Urothelium cell line (cell line): ENCODE measurements around the gene MAN2A2.

Source experiments
- DNase-seq: peaks from one replicate; pipeline ENCODE4 v3.0.0; 2011; ENCODE audit warnings: low spot score, mixed read lengths
- FAIRE-seq: peaks from 2 replicates; lab custom pipeline; 2011; peaks lifted over from hg19 to GRCh38; lab: Jason Lieb, UNC

MAN2A2 gene

DNA sequence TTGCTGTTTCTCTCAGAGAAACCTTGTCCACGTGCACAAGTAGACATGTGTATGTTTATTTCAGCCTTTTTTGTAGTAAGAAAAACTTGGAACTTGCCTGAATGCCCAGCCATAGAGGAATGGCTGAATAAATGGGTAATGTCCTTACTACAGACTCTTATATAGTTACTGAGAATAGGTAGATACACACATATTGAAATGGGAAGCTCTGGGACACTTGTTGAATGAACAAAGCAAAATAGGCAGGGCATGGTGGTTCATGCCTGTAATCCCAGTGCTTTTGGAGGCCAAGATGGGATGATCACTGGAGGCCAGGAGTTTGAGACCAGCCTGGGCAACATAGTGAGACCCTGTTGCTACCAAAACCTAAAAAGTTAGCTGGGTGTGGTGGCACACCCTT, 33.7 kb downstream of the MAN2A2 start:
- DNase-seq (no peak), FAIRE-seq (no peak)

DNA sequence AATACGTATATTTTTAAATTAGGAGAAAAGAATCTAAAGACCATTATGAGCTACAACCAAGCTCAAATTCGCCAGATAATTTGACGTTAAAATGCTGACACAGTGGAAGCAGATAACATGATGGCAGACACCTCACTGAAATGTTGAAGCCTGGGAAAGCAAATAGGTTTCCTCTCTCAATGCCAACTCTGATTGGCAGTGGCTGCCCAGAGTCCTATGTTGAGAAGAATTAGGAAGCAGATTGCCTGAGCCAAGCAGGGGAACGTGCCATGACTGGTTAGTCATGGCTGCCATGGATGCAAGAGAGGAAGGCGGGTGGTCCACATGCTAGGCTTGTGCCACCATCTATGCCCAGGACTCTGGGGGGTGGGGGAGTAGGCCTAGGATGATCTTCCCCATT, 35.2 kb downstream of the MAN2A2 start:
- DNase-seq = no peak
- FAIRE-seq = no peak

DNA sequence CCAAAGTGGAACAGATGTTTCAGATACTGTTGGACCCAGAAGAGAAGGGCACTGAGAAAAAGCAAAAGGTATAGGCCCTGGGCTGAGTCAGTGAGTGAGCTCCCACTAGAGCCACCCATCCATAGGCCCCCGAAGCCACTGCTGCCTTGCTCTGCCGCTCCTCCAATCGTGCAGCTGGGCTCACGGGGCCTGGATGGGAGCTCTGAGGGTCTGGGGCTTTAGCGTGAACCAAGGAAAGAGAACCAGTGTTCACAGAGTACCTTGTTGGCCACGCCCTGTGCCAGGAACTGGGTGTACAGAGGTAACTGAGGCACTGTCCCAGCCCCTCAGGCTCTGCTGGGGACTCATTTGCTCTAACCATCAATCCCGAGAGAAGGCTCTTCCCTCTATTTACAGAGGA, 36.7 kb downstream of the MAN2A2 start:
- no peak for FAIRE-seq

DNA sequence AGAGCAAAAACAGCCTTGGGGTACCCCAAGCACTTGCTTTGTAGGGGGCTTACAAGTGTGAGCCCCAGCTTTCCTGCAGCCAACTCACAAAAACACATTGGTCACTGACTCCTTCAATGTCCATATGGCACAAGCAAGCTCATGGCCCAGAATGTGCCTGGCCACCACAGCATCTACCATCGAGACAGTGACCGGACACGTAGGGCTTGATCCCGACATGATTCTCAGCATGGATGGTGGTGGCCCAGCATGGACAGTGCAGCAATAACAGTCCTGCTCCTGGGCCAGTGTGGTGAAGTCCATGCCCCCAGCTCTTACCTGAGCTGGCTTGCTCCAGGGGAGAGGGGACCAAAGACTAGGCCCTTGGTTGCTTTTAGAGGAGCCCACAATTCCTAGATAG, 37.9 kb downstream of the MAN2A2 start:
- DNase-seq (no peak), FAIRE-seq (no peak)

More for the DNA sequence above, 36.7 kb downstream of the MAN2A2 start:
- no peak for DNase-seq

DNA sequence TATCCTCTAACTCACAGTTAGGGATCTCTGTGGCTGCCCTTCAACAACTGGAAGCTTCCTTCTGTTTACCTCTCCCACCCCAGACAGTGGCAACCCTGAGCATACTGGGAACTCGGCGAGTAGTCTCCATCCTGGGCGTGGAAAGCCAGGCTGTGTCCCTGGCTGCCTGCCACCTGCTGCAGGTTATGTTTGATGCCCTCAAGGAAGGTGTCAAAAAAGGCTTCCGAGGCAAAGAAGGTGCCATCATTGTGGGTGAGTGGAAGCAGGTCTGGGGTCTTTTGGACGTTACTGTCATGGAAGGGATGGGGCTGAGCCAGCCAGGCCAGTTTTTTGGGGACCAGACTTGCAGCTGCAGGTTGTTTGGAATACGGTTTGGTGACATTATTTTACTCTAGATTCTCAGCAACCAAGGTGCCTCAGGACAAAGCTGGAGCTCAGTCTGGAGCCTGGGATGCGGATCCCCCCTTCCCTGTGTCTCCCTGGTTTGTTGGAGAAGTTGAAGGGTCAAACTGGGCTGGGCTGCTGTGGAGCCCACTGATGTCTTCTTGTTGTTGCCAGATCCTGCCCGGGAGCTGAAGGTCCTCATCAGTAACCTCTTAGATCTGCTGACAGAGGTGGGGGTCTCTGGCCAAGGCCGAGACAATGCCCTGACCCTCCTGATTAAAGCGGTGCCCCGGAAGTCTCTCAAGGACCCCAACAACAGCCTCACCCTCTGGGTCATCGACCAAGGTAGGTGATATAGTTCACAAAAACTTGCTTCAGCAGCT, 39.4 kb downstream of the MAN2A2 start:
- DNase-seq (no peak), FAIRE-seq (no peak)

DNA sequence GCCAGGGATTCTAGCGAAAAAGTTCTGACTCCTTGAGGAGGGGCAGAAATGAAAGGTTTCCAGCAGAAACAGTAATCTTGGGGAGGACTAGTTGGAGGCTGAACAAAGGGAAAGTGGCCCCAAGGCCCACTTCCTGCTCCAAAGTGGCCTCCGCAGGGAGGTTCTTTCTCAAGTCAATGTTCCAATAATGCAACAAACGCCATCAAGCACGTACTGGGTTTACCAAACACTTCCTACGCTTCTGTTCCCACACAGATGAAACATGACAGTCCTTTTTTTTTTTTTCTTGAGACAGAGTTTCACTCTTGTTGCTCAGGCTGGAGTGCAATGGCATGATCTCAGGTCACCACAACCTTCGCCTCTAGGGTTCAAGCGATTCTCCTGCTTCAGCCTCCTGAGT, 42.0 kb downstream of the MAN2A2 start:
- no peak for DNase-seq
- FAIRE-seq = no peak

DNA sequence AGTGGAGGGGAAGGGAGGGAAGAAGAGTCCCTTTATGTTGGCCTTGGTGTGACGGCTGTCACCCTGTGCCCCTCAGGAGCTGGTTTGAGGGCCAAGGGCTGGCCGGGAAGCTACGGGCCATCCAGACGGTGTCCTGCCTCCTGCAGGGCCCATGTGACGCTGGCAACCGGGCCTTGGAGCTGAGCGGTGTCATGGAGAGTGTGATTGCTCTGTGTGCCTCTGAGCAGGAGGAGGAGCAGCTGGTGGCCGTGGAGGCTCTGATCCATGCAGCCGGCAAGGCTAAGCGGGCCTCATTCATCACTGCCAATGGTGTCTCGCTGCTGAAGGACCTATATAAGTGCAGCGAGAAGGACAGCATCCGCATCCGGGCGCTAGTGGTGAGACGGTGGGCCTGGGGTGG, 43.4 kb downstream of the MAN2A2 start:
- FAIRE-seq = no peak
- no peak for DNase-seq

DNA sequence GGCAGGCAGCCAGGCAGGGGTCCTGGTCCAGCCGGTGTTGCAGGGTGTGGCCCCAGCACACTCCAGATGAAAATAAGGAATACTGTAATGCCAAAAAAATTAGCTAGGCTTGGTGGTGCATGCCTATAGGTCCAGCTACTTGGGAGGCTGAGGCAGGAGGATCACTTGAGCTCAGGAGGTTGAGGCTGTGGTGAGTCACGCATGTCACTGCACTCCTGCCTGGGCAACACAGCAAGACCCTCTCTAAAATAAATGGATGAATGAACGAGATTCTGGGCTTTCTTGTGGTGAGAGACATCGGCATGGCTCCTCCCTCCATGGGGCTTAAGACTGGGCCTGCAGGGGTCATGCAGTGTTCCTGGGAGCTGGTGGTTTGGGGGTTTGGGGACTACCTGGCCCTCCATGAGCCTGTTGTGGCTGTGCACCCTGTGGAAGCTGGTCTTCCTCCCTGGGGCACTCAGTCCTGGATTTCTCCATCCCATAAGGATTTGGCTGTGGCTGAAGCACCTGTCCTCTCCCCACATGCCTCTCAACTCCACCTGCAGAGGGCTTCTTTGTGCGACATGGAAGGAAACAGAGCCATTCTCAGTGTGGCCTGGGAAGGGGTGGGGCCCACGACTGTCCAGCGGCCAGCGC, 44.0 kb downstream of the MAN2A2 start:
- DNase-seq (no peak), FAIRE-seq (no peak)

DNA sequence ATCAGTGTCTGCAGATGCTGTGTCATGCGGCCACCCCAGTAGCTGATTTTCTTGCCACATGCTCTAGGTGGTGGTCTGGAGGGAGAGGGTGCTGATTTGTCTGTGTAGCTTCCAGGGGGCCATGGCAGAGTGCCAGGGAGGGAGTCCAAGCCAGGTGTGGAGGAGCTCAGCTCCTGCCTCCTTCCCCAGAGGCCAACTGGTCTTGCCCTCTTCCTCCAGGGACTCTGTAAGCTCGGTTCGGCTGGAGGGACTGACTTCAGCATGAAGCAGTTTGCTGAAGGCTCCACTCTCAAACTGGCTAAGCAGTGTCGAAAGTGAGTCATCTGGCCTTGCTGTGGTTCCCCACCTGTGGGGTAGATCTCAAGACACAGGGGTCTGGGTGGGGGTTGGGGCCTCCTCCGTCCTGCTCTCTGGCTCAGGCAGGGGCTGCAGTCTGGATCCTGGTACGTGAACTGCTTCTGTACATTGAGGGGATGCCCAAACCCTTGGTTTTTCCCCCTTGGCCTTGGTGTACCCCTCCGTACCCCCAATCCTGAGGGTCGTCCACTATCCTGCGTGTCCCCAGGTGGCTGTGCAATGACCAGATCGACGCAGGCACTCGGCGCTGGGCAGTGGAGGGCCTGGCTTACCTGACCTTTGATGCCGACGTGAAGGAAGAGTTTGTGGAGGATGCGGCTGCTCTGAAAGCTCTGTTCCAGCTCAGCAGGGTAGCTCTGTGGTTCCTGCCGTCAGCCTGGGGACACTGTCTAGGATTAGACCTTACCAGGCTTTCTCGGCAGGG, 44.7 kb downstream of the MAN2A2 start:
- FAIRE-seq = no peak
- DNase-seq = no peak

DNA sequence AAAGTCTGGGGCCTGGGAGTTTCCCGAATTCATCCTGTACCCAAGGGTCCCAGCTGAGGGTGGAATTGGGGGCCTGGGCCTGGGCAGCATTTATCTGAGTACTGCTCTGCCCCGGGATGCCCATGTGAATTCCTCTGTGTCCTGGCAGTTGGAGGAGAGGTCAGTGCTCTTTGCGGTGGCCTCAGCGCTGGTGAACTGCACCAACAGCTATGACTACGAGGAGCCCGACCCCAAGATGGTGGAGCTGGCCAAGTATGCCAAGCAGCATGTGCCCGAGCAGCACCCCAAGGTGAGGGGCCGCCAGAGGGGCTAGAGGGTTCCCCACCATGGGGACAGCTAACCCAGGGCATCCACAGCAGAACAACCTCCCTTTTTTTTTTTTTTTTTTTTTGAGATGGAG, 45.4 kb downstream of the MAN2A2 start:
- no peak for DNase-seq
- no peak for FAIRE-seq

DNA sequence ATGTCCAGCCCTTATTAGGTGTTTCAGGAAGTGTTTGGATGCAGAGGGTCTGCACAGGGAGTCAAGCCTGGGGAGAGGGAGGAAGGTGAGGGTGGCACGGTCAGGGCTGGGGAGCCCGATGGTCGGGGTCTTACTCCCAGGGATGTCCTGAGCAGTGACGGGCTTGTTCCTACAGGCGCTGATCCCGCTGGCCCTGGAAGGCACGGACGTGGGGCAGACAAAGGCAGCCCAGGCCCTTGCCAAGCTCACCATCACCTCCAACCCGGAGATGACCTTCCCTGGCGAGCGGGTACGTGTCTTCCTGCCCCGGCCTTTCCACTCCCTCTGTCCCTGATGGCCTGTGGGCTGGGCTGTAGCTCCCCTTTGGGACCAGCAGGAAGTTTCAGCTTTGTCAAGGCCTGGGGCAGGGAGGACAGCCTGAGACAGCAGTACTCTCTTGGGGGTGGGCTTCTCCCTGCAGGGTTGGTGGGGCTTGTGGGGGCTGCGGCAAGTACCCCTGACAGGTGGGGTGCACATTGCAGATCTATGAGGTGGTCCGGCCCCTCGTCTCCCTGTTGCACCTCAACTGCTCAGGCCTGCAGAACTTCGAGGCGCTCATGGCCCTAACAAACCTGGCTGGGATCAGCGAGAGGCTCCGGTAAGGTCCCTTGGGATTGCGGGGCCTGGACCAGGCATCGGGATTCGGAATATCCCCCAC, 47.0 kb downstream of the MAN2A2 start:
- DNase-seq (no peak), FAIRE-seq (no peak)

DNA sequence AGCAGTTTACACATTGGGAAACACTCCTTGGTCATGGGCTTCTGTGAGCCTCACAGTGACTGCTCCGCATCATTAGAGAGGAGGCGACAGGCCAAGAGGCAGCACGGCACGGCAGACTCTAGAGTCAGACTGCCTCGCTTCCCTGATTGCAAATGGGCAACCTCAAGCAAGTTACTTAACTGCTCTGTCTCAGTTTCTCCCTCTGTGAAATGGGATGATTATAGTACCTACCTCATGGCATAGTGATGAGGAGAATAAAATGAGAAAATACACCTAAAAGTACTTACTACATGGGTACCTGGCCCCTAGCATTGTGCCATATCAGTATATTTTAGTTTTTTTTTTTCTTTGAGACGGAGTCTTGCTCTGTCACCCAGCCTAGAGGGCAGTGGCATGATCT, 47.6 kb downstream of the MAN2A2 start:
- FAIRE-seq = no peak
- DNase-seq = no peak

DNA sequence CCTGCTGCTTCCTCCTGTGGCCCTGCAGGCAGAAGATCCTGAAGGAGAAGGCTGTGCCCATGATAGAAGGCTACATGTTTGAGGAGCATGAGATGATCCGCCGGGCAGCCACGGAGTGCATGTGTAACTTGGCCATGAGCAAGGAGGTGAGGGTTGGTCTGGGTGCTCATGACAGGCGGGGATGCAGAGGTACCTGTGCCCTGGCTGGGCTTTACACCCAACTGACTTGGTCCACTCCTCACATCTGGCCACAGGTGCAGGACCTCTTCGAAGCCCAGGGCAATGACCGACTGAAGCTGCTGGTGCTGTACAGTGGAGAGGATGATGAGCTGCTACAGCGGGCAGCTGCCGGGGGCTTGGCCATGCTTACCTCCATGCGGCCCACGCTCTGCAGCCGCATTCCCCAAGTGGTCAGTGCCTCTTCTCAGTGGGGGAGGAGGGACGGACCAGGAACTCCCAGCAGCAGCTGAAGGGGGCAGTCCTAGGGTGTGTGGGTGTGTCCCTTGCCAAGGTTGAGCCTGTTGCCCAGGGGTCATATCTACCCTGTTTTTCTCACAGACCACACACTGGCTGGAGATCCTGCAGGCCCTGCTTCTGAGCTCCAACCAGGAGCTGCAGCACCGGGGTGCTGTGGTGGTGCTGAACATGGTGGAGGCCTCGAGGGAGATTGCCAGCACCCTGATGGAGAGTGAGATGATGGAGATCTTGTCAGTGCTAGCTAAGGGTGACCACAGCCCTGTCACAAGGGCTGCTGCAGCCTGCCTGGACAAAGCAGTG, 50.0 kb downstream of the MAN2A2 start:
- DNase-seq = no peak
- no peak for FAIRE-seq

DNA sequence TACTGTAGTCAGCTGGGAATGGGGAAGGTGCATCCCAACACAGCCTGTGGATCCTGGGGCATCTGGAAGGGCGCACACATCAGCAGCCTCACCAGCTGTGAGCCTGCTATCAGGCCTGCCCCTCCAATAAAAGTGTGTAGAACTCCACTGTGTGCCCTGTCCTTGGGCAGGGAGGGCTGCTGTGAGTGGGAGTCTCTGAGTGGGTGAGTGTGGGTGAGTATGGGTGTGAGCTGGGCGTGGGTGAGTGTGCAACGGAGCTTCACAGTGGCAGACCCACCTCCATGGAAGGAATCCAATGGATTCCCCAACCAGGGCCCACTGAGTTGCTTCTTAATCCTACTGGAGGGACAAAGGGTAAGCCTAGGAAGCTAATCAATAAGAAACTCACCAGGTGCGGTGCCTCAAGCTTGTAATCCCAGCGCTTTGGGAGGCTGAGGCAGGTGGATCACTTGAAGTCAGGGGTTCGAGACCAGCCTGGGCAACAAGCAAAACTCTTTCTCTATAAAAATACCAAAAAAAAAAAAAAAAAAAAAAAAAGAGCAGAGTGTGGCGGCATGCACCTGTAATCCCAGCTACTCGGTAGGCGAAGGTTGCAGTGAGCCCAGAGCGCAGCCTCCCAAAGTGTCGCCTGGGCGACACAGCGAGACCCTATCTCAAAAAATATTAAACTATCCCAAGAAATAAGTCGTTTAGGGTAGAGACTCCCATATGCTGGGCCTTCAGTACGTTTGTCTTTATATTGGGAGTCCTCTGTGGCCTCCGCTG, 51.0 kb downstream of the MAN2A2 start:
- no peak for DNase-seq
- no peak for FAIRE-seq

DNA sequence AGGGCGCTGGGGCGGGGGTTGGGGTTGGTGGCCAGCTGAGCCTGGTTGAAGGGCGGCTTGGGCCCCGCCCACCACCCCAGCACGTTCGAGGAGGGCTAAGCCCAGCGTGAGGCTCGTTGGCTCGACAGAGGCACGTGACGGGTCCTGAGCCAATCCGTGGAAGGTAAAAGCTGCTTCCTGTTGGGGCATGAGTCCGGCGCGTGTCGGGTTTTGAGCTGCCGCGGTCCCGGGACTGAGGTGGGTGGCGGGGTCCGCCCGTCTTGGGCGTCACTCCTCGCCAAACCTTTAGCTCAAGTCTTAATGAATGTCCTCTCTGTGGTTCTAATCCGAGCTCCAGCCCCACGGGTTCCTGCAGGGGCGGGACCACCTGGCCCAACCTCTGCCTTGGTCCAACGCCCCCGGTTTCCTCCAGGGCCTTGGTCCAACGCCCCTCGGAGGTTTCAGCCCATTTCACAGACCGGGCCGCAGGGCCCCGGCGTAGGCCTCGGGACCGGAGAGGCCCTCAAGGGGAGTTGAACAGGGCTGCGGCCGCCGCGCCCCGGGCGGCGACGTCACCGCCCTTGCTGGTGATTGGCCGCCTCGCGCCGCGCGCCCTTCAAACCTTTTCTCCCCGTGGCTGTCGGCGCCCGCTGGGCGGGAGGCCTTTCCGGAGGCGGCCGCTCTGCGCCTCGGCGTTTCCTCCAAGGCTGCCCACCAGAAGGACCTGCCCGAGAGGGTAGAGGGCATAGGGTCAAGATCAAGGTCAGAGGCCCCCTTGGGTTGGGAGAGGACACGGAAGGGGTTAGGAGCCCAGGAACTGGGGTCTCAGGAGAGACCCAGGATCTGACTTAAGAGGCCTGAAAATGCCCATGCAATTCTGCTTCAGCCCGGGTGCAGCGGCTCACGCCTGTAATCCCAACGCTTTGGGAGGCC, 51.9 kb downstream of the MAN2A2 start, which contains the start of gene RCCD1:
Gene RCCD1, plus strand, starts transcription at position 173 of the 912 bp plus-strand sequence. CDS start 1,851 bp downstream, outside the sequence.
- peak; percentile 96 for DNase-seq
- FAIRE-seq = peak; percentile 89

DNA sequence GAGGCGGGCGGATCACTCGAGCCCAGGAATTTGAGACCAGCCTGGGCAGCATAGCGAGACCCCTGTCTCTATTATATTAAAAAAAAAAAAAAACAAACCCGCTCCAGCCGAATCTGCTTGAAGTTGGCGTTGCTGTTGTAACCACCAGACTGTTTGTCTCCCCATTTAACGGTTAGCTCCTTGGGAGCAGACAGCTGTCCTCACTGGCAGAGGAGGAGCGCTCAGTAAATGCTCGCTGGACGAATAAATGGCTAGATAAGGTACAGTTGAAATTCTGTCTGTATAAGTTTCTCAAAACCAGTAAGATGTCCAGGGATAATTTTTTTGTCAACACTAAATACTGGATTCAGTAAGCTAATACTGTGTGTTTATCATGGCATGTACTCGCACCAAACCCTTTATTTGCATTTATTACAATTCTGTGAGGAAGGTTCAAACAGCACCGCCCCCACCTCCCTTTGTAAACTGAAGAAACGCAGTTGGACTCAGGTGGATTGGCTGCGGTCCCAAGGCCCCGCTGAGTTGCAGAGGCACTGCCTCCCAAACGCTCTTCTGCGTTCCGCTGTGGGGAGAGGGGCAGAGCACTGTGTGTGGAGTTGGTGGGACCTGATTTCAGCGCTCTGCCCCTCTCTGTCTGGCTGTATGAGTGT, 52.6 kb downstream of the MAN2A2 start:
- FAIRE-seq (no peak), DNase-seq (no peak)

DNA sequence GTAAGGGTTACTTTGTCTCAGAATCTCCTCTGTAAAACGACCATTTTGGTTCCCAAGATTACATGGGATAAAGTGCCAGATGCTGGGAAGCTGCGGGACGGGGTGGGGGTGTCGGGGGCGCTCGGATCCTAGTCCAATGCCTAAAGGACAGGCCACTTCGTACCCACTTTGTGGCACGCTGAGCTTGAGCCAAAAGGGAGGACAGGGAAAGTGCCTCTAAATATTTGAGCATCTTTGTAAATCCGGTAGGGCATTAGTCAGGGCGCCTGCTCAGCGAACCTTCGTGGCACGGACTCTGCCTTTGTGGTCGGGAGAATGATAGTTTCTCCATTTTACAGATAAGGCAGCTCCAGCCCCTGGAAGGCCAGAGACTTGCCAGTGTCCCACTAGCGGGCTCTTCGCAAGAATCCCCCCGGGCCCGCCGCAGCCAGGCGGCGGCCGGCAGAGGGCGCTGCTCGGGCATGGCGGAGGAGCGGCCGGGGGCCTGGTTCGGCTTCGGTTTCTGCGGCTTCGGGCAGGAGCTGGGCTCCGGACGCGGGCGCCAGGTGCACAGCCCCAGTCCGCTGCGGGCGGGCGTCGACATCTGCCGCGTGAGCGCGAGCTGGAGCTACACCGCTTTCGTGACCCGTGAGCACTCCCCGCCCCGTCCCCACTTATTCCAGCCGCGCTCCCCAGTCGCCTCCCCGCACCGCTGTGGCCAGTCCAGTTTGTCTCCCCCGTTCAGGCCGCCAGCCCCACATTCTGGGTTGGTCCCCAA, 53.4 kb downstream of the MAN2A2 start:
- peak; percentile 61 for DNase-seq
- no peak for FAIRE-seq
